Limb (tissue), 2 donors: ENCODE results near the gene C1orf159.
A peak's percentile ranks its signal among the peaks of the same experiment; 100 is the strongest.
"Not testable (repeated sequence)": the region's sequence is repeated elsewhere in the genome, so short reads cannot be mapped to it uniquely, and the experiment has no call there.

Experiments
- DNase-seq, 2 donors: peaks; one replicate each; pipeline ENCODE4 v3.0.0-alpha.2; 2016; ENCODE audit errors: extremely low spot score in 2 of 2

C1orf159 gene

DNA sequence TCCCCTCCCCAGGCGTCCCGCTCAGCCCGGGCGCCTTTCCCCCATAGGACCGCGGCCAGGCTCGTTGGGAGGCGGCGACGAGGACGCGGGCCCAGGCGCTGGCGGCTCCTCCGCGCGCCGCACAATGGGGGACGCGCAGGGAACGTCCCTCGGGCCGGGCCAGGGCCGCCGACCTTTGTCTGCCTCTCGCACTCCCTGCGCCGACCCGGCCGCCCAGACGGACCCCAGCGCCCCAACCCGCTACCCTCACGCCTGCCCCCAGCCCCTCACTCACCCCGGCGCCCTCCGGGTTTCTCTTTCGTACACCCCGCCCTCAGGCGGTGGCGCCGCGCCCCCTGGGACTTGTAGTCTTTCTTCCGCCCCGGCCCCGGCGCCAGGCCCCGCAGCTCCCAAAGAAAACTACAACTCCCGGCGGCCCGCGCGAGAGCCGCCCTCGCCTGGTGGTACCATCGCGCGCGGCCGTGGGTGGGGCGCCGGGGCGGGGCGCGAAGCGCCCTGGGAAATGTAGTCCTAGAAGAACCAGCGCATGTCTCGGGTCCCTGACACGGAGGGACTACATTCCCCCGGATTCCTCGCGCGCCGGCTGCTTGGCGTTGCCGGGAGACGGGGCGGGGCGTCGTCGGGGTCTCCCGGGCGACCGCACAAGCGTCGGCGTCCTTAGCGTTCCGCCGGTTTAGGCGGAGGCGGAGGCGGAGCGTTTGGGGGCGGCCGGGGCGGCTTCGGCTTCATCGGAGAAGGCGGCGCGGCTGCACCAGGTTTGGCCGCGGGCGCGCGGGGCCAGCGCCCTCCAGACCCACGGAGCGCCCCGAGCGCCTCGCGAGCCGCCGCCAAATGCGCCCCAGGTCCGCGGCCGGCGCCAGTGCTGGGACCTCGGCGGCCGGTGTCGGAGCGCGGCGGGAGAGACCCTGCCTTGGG, at the start of gene C1orf159:
Gene C1orf159, minus strand, starts transcription at position 304 of the 915 bp plus-strand sequence. CDS start 24,546 bp downstream, outside the sequence.
- peak; percentile 97 to 100 for DNase-seq

DNA sequence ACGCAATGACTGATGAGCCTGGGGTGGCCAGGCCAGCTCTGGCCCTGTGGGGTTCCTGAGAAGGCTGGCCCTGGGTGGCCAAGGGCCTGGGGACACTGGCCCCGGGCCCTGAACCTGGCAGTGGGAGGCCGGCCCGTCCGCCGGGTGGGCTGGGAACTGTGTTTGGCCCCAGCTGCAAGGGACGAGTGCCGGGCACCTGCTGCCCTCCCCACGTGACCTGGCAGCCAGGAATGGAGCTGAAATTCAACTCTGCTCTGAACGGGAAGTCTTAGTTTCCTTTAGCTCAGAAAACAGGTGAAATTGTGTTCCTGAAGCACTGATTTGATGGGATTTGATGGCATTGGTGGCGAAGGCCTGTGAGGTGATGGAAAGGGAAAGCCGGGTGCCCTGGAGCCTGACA, 49.6 kb upstream of the C1orf159 start:
- DNase-seq: no peak

DNA sequence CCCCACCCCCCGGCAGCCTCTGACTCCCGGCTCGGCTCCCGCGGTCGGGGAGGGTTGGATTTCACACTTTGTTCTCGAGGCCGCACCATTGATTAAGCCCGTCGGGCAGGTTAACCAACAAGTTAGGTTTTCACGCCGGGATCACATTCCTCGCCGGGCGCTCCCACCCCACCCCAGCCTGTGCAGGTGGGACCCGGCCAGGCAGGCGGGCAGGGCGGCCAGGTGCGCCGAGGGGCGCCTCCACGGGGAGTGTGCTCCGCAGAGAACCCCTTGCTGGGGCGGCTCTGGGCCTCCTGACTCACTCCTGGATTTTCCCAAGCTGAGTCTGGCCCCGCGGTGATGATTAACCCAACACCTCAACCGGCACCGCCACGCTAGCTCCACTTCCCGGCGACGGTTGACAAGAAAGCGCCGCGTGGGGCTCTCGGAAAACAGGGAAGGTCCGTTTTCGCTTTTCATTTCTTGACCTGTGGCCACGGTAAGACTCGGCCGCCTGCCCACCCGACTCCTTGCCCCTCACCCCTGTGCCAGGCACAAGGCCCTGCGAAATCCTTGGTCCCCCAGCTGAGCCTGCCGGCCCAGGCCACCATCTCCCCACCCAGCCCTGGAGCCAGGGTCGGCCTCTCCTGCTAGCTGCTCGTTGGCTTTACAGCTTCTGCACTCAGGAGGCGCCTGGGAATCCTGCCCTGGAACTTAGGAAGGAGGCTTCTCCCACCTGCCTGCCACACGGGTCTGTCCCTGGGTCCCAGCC, 49.0 kb upstream of the C1orf159 start:
- no peak for DNase-seq

DNA sequence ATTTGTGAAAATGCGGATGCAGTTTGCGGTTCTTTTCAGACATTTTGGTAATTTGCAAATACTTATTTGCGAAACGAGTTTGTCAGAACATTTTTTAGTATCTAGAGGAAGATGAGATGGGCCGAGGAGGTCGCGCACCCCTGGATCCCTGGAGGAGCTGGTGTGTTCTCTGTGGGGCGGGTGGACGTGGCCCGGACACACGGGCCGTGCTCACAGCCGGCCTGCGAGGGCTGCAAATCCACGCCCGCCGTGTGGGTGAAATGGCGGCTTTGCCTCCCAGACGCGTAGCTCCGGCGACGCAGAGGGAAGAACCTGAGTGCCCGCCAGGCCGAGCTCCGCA, 48.4 kb upstream of the C1orf159 start:
- DNase-seq: no peak

DNA sequence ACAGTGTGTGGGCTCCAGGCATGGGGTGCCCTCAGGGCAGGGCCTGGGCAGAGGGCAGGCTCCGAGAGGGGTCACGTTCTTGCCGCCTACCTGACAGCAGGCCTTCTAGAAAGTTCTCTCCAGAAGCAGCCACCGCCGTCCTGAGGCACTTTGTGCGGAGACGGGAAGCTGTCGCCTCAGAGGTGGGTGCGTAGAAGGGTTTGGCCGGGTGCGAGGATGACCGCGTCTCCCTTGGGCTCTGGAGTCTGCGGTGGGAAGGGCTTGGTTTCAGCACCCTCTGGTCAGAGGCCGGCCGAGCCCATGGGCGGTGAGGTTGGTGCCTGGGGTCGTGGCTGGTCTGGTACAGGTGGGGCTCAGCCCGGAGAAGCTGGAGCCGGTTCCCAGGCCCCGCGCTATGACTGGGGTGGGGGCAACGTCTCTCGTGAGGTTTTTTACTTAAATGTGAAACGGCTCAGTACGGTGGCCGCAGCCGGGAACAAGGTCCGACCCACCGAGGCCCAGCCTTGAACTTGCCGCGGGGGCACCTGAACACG, 47.7 kb upstream of the C1orf159 start:
- DNase-seq: no peak

DNA sequence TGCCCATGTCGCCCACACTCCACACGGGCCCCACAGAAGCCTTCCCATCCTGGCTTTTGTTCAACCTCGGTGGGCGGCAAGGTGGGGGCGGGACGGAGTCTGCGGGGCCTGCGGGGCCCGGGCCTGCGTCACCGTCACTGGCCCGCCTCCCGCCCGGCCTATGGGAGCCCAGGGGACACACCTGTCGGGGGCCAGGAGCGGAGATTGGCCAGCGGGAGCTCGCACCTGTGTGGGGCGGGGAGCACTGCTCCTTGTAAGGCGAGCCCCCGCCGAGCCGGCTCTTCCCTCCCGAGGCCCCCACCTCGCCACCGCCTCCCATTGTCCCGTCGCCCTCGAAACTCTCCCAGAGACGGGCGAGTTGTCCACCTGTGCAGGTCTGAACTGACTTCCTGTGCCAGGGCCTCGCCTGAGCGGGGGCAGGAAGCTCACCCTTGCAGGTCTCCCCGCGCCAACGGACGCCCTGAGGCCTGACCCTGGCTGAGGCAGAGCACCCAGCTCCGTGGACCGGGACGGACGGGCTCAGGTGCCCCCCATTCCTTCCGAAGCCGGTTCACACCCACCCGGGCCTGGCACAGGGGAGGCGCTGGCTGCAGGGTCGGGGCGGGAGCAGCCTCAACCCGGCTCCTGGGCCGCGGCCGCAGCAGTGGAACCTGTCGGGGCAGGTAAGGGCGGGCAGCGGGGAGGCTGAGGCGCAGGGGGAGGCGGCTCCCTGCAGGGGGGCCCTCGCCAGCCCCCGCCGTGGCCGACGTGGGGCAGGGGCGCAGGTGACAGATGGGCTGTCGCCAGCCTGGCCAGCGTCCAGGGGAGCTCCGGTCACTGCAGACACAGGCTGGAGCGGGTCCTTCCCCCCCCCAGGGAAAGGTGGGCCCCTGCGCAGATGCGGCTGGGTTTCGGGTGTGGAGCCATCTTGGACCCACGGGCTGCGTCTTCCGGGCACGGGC, 47.0 kb upstream of the C1orf159 start:
- no peak for DNase-seq

DNA sequence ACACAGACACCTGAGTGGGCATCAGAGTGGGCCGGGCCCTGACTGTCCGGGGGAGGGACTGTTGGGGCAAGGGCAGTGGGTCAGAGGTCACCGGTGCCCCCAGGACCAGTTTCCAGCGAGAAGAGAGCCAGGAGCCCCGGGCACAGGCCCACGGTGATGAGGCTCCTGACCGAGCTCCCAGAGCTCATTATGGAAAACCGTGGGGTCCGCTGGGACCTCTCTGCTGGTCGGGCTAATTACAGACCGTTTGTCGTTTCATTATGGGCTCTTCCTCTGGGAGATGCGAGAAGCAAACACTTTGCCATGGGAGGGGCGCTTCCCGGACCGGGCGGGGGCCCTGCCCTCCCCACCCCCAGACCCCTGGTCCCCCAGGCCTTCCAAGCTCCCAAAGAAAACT, 45.8 kb upstream of the C1orf159 start:
- DNase-seq: no peak

DNA sequence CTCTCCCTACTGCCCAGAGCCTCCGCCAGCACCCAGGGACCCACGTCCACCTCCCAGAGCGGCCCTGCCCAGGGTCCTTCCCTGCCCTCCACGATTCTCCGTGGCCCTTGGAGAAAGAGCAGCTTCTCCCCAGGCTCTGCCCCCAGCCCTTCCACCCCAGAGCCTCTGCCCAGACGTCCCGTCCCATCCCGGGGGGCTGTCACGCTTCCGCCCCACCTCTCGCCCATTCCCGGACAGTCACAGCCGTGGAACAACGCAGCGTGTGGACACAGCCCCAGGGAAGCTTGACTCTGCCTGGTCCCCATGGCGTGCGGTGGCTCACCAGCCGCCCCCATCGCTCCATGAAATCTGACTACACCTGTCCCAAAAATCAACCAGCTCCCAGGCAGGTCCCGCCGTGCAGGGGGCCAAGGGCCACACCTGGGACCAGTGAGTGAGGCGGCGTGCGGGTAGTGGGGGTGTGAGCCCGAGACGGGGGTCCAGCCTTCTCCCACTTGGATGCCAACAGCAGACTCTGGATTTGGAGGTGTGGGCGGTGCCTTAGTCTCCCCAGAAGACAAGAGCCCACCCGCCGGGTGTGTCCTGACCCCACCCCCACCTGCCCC, 45.3 kb upstream of the C1orf159 start:
- no peak for DNase-seq

DNA sequence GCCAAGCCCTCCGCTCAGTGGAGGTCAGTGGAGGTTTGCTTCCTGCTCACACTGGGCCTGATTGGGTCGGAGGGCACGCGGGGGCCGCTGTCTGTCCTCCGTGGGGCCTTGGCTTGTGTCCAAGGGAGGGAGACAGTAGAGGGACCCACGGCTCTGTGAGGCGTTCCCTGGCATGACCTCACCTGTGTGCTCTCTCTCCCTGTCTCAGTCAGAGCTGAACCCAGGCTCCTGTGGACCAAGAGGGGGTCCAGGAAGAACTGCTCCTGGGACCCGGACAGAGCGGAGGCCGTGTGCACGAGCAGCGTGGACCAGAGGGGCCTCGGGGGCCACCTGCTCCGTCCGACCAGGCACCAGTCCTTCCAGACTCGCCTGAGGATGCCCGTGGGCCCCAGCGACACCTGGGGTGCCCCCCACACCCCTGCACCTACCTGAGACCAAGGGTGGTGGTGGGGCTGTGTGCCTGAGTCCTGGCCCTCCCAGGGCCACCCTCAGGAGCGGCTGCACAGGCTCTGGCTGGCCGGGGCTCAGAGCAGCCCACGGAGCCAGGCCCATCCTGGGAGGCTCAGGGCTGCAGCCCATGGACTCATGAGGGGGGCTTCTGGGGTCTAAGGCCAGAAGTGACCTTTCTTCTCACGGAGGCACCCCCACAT, 44.5 kb upstream of the C1orf159 start:
- DNase-seq: no peak

DNA sequence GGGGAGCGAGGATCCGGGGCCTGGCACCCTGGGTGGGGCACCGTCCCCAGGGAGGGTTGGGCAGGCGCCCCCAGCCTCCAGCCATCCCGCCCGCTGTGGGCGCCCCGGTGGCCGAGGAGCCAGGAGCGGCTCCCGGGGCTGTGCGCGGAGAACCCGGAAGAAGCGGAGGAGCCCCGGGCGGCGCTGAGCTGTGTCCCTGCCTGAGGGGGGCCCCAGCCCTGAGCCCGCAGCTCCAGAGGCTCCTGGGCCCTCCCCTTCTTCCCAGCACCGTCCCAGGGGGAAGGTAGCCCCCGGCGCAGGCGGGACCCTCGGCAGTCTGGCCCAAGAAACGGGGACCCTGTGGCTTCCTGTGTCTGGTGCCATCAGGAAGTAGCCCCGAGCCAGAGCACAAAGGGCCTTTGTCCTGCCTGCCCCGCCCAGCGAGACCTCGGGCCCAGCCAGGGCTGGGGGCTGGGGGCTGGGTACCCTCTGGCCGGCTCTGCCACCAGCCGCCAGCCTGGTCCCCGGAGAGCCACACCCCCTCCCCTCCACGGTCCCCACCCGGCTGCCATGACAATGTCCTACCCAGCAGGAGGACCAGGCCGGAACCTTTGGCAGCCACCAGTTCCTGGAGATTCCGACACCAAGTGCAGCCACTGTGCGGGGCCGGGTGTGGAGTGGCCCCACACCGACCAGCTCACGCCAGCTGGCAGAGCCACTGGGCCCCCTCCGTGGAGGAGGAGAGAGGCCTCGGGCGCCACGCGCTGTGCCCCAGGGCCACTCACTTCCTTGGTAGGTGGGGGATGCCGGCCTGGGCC, 42.2 kb upstream of the C1orf159 start:
- peak in 1 of 2 donors; percentile 68 for DNase-seq

DNA sequence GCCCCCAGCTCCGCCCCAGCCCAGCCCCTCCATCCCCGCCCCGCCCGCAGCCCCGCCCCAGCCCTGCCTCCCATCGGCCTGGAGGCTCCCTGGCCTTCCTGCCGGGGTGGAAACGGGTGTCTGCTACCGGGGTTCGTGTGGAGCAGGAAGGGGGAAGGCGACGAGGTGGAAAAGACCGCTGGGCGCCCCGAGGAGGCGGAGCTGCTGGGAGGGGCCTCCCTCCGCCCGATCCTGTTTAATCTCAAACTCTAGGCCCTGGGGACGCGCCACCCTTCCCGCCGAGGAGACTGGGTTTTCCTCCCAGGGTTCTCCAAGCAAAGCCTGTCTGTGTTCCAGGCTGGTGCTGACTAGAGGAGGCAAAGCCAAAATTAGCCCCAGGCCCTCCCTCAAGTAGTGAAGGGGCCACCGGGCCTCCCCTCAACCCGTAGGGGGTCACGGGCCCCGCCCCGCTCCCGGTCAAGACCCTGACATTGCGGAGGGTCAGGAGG, 41.6 kb upstream of the C1orf159 start:
- peak; percentile 46 to 80 for DNase-seq

DNA sequence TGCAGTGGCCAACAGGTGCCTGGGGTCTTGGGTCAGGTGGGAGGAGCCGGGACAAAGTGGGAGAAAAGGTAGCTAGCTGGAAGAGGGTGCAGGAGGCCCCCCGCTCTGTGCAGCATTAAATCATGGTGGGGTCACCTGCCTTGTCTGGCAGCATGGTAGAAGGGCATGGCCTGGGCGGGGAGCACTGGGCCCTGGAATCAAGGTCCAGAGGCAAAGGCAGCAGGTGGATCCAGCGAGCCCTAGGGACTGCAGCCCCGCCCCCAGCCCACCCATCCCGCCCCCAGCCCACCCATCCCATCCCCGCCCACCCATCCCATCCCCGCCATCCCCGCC, 41.1 kb upstream of the C1orf159 start:
- DNase-seq: no peak

DNA sequence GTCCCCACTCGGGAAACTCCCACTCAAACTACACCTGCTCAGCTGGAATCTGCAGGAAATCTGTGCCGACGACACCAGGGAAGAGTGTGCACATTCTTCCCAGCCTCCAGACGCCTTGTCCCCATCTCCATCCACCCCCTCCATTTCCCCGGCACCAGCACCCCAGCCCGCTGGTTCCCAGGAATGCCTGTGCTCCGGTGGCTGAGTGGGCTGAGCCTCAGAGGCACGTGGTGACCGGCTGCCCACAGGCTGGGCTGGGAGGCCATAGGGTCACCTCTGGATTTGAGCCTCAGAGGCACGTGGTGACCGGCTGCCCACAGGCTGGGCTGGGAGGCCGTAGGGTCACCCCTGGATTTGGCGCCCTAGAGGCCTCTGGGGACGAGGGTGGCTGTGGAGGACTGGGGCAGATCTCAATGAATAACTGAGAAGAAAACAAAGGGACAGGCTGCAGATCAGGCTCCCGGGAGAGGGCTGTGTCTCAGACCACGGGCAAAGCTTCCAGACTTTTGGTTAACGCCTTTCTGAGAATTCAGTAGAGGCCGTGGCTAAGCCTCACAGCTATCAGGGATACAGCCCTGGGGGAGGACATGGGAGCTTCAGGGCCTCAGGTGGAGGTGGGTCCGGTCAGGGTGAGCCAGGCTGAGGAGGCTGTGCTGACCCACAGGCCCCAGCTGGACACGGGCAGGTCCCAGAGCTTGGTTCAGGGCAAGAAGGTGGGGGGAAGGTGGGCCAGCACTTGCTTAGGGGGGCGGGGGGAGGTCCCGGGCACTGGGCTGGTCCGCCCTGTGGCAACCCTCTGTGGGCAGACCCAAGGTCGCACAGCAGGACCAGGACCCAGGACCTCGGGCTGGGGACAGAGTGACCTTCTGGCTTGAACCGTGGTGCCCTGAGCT, 40.5 kb upstream of the C1orf159 start:
- no peak for DNase-seq

DNA sequence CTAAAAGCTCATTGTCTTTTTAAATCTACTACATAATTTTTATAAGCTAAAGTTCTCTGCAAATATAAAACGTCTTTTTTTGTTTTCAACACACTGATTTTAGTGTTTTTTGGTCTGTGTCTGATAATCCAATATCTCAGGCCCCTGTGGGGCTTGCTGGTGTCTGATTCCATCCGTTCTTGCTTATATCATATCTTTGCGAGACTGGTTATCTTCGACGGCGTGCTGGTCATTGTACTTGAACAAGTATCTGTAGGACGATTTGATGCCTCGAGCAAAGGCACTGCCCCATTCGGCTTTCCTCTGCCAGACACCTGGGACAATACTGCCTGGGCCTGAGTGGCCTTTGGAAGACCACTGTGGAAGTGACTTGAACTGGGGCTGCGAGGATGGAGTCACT, 39.4 kb upstream of the C1orf159 start:
- no peak for DNase-seq

DNA sequence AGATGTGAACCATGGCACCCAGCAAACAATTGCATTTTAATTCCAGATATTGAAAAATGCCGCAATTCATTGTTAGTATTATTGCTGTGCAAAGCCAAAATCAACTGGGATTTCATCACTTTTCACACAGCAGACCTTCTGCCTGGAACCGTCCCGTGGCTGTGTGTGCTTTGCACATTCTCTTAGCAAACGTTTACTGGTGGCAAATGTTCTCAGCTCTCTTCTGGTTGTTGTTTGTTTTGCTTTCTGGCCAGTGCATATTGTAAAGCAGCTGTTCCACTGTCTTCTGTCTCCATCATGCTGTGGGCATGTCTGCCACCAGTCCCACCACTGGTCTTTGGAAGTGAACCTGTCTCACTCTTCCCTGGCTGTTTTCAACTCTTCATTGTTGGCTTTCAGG, 38.0 kb upstream of the C1orf159 start:
- no peak for DNase-seq

DNA sequence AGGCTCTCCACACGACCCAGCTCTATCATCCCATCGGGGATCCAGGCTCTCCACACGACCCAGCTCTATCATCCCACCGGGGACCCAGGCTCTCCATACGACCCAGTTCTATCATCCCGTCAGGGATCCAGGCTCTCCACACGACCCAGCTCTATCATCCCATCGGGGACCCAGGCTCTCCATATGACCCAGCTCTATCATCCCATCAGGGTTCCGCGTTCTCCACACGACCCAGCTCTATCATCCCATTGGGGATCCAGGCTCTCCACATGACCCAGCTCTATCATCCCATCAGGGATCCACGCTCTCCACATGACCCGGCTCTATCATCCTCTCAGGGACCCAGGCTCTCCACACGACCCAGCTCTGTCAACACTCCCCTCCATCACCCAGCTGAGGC, 37.3 kb upstream of the C1orf159 start:
- DNase-seq: not testable (repeated sequence)

DNA sequence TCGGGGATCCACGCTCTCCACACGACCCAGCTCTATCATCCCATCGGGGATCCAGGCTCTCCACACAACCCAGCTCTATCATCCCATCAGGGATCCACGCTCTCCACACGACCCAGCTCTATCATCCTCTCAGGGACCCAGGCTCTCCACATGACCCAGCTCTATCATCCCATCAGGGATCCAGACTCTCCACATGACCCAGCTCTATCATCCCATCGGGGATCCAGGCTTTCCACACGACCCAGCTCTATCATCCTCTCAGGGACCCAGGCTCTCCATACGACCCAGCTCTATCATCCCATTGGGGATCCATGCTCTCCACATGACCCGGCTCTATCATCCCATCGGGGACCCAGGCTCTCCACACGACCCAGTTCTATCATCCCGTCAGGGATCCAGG, 36.5 kb upstream of the C1orf159 start:
- DNase-seq: not testable (repeated sequence)

DNA sequence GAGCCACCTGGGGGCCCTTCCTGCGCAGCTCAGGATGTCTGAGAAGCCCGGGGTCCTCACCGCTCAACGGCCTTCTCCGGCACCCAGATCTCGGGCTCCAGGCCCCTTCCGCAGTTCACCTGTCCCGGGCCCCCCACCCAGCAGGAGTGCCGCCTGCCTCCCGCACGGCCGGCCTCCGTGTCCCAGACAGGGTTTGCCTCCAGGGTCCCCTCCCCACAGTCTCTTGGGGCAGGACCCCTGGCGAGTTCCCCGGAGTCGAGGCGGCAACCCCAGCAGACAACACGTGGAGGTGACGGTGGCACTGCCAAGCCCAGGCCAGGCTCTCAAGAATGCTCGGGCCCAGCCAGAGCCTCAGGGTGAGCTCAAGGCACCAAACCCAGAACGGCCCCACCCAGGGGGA, 35.4 kb upstream of the C1orf159 start:
- DNase-seq: no peak

DNA sequence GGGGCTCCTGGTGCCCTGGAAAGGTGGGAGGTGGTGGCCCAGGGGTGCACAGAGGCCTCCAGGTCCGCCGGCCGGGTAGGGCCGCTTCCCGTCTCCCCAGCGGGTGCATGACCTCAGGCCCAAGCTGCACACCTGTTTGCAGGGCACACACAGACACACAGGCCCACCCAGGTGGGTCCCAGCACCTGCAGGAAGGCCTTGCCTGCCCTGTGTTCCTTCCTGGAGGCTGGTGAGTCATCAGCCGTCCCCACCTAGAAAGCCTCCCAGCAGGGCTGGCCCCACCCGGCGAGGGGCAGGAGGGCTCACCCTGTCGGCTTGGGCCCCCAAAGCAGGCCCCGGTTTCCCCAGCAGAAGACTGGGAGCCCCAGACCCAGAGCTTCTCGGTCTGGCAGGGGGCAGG, 34.2 kb upstream of the C1orf159 start:
- DNase-seq: no peak
